GM10266 (cell line): Measurements from ENCODE around the gene ZCRB1.

Experiments used
- DNase-seq: peaks from one replicate; pipeline ENCODE4 v3.0.0; 2012; ENCODE audit errors: extremely low spot score
- CTCF ChIP-seq: IDR thresholded peaks from 2 replicates; pipeline ENCODE4 v1.5.1; 2012; ENCODE audit warnings: mild to moderate bottlenecking, low read depth; ENCODE audit not compliant: control insufficient read depth, insufficient read depth; ENCODE audit errors: missing control alignments

Gene ZCRB1

GRCh38 chr12:42325653-42326474 is at the start of gene ZCRB1, which contains the start of gene PPHLN1:
Gene ZCRB1 (minus strand): TSS chr12:42326094. CDS start chr12:42324102, 1,992 bp downstream.
Gene PPHLN1 (plus strand): TSS chr12:42326167. CDS start chr12:42335903, 9,736 bp downstream.
- DNase-seq: peak; percentile 77
- TF ChIP-seq CTCF: no peak

GRCh38 chr12:42373669-42374068 is 47.8 kb upstream of the ZCRB1 start:
- DNase-seq: no peak
- TF ChIP-seq CTCF: no peak

GRCh38 chr12:42372154-42372791 is 46.4 kb upstream of the ZCRB1 start:
- TF ChIP-seq CTCF: peak; percentile 71
- DNase-seq: peak; percentile 40

- DNase-seq: no peak
- TF ChIP-seq CTCF: no peak
Measured at GRCh38 chr12:42370013-42370412, 44.1 kb upstream of the ZCRB1 start.

GRCh38 chr12:42365486-42365885 is 39.6 kb upstream of the ZCRB1 start:
- no peak for TF ChIP-seq CTCF
- no peak for DNase-seq

- DNase-seq: no peak
Measured at GRCh38 chr12:42364692-42365091, 38.8 kb upstream of the ZCRB1 start.

More at GRCh38 chr12:42364692-42365091, 38.8 kb upstream of the ZCRB1 start:
- no peak for TF ChIP-seq CTCF
